H7 (cell line): ENCODE data around the gene SNX1. TPM values are rescaled to one million over a fixed set of nuclear protein-coding genes. Genes with fewer than 3 reads are reported as not detected.

Experiments used
- DNase-seq: peaks from one replicate; pipeline ENCODE4 v3.0.0; 2012
- H3K27me3 ChIP-seq: 2 replicates; pipeline ENCODE4 v1.6.0; 2011; ENCODE audit warnings: mild to moderate bottlenecking, low read length; ENCODE audit not compliant: control insufficient read depth, insufficient read depth
- H3K36me3 ChIP-seq: replicated peaks from 2 replicates; pipeline ENCODE4 v1.5.1; 2011; ENCODE audit warnings: low read length; ENCODE audit not compliant: control insufficient read depth, insufficient read depth
- H3K4me3 ChIP-seq: 2 replicates; pipeline ENCODE4 v1.5.1; 2011; ENCODE audit warnings: low read depth, mild to moderate bottlenecking, control low read depth, low read length, moderate library complexity; ENCODE audit not compliant: insufficient read depth
- total RNA-seq: library from RNA; depleted of rRNA; stranded (reverse); fragments of >200 nt; shearing (Covaris generic); gene quantifications from 2 replicates; pipeline ENCODE4 v1.2.3, GENCODE V29; 2014; rRNA removed

SNX1 gene
- total RNA-seq, 1 experiment from 2014 or later: 19.1 TPM

GRCh38 chr15:64180235-64180824, 84.5 kb downstream of the SNX1 start:
- Histone ChIP-seq H3K27me3 (no peaks in the 10 kb centered on the region), H3K4me3 (no peak overlapping the region), H3K36me3 (peaks cover 1% of the 10 kb centered on the region)
- DNase-seq: no peak

GRCh38 chr15:64182859-64183370, 87.1 kb downstream of the SNX1 start:
- Histone ChIP-seq H3K36me3 (no peaks in the 10 kb centered on the region; the same call in none of the 2 replicates), H3K4me3 (no peak overlapping the region), H3K27me3 (no peaks in the 10 kb centered on the region)
- no peak for DNase-seq

- H3K36me3 ChIP-seq: no peaks in the 10 kb centered on the region; the same call in none of the 2 replicates
- DNase-seq: no peak
- no peak overlapping the region for H3K4me3 ChIP-seq
- no peaks in the 10 kb centered on the region for H3K27me3 ChIP-seq
Observed at GRCh38 chr15:64185146-64185911, 89.5 kb downstream of the SNX1 start.

- no peak overlapping the region for H3K4me3 ChIP-seq
- no peaks in the 10 kb centered on the region for H3K27me3 ChIP-seq
- no peak for DNase-seq
- no peaks in the 10 kb centered on the region; the same call in 1 of the 2 replicates for H3K36me3 ChIP-seq
Observed at GRCh38 chr15:64187396-64188191, 91.8 kb downstream of the SNX1 start.

Other genes starting within 250 kb of the SNX1 start
- gene DAPK2, start 49.5 kb upstream of the SNX1 start, total RNA-seq: 0.41 and 1.9 TPM in 2 replicates
- gene CIAO2A, start 2.1 kb upstream of the SNX1 start, total RNA-seq: 105 and 120 TPM in 2 replicates
- 1.7 and 2.1 TPM in 2 replicates for gene SNX22, start 55.7 kb downstream of the SNX1 start, total RNA-seq
- 293 and 356 TPM in 2 replicates for gene PPIB, start 67.0 kb downstream of the SNX1 start, total RNA-seq